HuH-7 (cell line): ENCODE measurements around the gene SH3BP4.
A peak's percentile ranks its signal among the peaks of the same experiment; 100 is the strongest.

ENCODE experiments used
- DNase-seq: peaks from one replicate; pipeline ENCODE4 v3.0.0; 2011; ENCODE audit warnings: low spot score

The SH3BP4 gene

GRCh38 chr2:234998404-234999211, 46.8 kb downstream of the SH3BP4 start:
- DNase-seq: peak; percentile 64

- no peak for DNase-seq
These were observed 48.1 kb downstream of the SH3BP4 start for GRCh38 chr2:234999740-235000425.

GRCh38 chr2:235000426-235001236, 48.8 kb downstream of the SH3BP4 start:
- DNase-seq: peak; percentile 67

- no peak for DNase-seq
These were observed 49.7 kb downstream of the SH3BP4 start for GRCh38 chr2:235001237-235002133.

- DNase-seq: no peak
These were observed 50.6 kb downstream of the SH3BP4 start for GRCh38 chr2:235002198-235003095.

- no peak for DNase-seq
These were observed 51.4 kb downstream of the SH3BP4 start for GRCh38 chr2:235003096-235003775.

- DNase-seq: no peak
These were observed 52.6 kb downstream of the SH3BP4 start for GRCh38 chr2:235004329-235004903.

GRCh38 chr2:235005023-235005422, 53.2 kb downstream of the SH3BP4 start:
- DNase-seq: no peak

- peak; percentile 61 for DNase-seq
These were observed 53.9 kb downstream of the SH3BP4 start for GRCh38 chr2:235005603-235006259.

GRCh38 chr2:235006461-235006860, 54.6 kb downstream of the SH3BP4 start:
- DNase-seq: no peak

- DNase-seq: no peak
These were observed 55.2 kb downstream of the SH3BP4 start for GRCh38 chr2:235006986-235007385.

GRCh38 chr2:235007664-235008457, 56.0 kb downstream of the SH3BP4 start:
- DNase-seq: no peak

GRCh38 chr2:235008584-235009044, 56.8 kb downstream of the SH3BP4 start:
- DNase-seq: no peak

- DNase-seq: no peak
These were observed 57.3 kb downstream of the SH3BP4 start for GRCh38 chr2:235009081-235009480.

GRCh38 chr2:235010117-235010714, 58.4 kb downstream of the SH3BP4 start:
- no peak for DNase-seq

- no peak for DNase-seq
These were observed 59.8 kb downstream of the SH3BP4 start for GRCh38 chr2:235011607-235011928.

GRCh38 chr2:235011929-235012631, 60.3 kb downstream of the SH3BP4 start:
- DNase-seq: no peak
